ENCODE measurements around the gene TSPAN5.

The TSPAN5 gene

DNA sequence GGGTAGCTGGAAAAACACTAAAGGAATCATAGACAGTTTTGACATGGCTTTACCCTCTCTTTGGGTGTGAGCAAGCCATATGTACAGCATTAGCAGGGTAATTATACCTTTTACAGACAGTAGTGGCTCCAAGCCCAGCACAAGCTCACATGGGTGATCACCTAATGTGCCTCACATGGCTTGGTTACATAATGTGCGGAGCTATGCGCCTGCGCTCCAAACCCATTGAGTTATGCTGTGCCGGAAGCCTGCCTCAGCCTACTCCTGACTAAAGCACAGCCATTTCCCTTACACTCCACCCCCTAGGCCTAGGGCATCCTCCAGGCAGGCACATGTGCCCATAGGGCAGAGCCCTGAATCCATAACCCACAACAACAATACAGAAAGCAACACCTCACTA lies 6.5 kb upstream of the TSPAN5 start:
- no peak for DNase-seq (ENCODE audit: low spot score)
- TF ChIP-seq, protein P1, sequence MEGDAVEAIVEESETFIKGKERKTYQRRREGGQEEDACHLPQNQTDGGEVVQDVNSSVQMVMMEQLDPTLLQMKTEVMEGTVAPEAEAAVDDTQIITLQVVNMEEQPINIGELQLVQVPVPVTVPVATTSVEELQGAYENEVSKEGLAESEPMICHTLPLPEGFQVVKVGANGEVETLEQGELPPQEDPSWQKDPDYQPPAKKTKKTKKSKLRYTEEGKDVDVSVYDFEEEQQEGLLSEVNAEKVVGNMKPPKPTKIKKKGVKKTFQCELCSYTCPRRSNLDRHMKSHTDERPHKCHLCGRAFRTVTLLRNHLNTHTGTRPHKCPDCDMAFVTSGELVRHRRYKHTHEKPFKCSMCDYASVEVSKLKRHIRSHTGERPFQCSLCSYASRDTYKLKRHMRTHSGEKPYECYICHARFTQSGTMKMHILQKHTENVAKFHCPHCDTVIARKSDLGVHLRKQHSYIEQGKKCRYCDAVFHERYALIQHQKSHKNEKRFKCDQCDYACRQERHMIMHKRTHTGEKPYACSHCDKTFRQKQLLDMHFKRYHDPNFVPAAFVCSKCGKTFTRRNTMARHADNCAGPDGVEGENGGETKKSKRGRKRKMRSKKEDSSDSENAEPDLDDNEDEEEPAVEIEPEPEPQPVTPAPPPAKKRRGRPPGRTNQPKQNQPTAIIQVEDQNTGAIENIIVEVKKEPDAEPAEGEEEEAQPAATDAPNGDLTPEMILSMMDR (IDR thresholded peaks at IDR 0.05; ENCODE audit: extremely low read depth, insufficient read depth, missing control alignments) = no peak
- in situ Hi-C loops (cut with MboI; ENCODE audit: low pct_unique_long_range_greater_than_20kb, low sequenced_read_pairs, unreplicated experiment) = no loop called here

DNA sequence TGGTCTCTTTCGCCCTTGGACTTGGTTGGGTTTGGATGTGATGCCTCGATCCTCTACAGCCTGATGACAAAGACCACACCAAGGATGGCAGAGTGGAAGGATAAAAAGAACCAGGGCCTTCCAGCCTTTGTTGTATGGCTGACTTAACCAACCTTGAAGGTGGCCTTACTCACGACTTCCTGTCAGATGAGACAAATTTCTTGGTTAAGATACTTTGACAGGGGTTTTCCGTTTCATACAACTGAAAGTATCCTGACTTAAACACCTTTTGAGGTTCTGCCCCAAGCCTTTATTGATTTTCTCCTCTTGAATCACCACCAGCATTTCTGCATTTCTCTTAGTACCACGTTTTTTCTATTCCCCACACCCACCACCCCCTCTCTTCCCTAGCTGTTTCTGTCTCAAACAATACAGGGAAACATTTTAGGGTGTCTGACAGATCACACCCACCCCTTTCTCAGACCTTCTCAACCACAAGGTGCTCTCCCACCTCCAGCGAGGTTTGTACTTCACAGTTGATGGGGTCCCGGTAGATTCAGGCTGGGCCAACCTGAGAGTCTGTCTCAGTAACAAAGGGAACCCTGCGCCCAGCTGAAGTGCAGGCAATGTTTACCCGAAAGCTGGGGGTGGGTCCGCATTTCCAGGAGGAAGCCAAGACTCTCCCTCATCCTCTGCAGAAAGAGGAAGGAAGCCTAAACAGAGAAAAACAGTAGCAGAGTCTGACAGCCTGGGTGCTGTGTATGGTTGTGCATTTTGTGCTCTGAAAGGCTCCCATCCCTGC lies 5.0 kb upstream of the TSPAN5 start:
- in situ Hi-C loops (cut with MboI; ENCODE audit: low pct_unique_long_range_greater_than_20kb, low sequenced_read_pairs, unreplicated experiment) = no loop called here
- TF ChIP-seq, protein P1 (IDR thresholded peaks at IDR 0.05; ENCODE audit: extremely low read depth, insufficient read depth, missing control alignments) = no peak
- peak; percentile 80 for DNase-seq (ENCODE audit: low spot score)

DNA sequence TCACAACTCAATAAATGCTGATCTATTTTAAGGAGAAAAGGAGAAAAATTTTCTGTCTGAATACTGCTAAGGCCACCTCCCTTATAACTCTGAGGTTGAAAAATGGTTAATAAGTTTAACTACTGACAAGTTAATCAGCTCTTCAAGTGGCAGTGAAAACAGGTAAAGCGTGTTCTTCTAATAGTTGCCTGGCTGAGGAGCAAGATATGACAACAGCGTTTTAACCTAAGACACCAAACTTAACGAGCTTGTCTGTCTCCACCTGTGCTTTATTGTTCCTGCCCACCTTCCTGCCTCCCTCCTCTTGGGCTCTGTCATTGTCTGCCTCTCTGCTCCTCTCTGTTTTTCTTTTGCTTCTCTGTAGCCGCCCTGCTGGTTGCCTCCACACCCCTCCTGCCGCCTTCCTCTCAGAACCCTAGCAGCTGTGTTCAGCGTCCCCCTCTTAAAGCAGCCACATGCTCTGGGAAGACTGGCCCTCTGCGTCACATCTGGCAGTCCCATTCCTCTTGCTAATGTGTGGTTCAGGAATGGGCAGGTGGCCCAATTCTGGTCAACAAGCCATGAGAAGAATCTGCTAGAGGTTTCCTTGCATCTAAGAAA lies 4.3 kb upstream of the TSPAN5 start:
- TF ChIP-seq, protein P1 (IDR thresholded peaks at IDR 0.05; ENCODE audit: extremely low read depth, insufficient read depth, missing control alignments) = no peak
- DNase-seq (ENCODE audit: low spot score) = no peak
- in situ Hi-C loops (cut with MboI; ENCODE audit: low pct_unique_long_range_greater_than_20kb, low sequenced_read_pairs, unreplicated experiment) = no loop called here

DNA sequence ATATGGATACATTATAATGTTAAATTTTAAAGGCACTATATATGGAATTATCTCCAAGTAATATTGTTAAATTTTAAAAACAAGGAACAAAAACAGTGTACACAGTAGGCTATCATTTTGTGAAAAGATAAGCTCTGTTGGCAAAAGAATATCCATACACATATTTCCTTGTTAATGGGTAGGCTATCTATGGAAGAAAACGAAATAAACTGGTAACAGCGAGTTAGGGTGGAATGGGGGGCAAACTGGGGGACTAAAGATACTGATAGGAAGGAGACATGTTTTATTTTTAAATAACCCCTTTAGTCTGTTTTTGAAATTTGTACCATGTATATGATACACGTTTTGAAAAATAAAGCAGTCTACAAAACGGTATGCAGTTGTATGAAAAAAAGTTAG lies 3.6 kb upstream of the TSPAN5 start:
- no peak for DNase-seq (ENCODE audit: low spot score)
- TF ChIP-seq, protein P1 (IDR thresholded peaks at IDR 0.05; ENCODE audit: extremely low read depth, insufficient read depth, missing control alignments) = no peak

DNA sequence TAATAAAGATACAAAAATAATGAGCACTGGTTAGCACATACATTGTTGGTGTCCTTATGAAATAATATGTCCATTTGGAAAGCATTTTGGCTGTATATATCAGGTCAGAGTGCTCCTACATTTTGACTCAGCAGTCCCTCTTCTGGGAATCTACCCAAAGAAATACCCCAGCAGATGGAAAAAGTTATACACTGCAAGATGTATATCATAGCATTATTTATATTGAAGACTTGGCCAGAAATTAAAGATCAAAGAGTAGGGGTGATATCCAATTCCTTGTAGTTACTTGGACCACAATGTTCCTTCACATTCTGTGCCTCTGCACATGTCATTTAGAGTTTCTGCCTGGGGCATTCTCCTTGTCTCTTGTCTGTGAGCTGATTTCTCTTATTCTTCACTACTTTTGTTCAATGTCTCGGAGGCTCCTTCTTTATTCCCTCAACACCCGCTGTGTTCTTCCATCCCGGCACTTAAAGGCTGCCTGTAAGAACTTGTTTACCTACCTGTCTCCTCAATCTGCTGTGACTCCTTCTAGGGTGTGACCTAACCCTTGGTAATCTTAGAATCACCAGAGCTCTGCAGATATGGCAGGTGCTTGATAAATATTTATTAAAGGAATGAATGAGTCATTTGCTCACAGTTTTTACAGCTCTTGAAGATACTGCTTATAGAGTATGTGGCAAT lies 3.1 kb upstream of the TSPAN5 start:
- TF ChIP-seq, protein P1 (IDR thresholded peaks at IDR 0.05; ENCODE audit: extremely low read depth, insufficient read depth, missing control alignments) = no peak
- DNase-seq (ENCODE audit: low spot score) = no peak
- in situ Hi-C loops (cut with MboI; ENCODE audit: low pct_unique_long_range_greater_than_20kb, low sequenced_read_pairs, unreplicated experiment) = no loop called here

More for the DNA sequence above, 3.6 kb upstream of the TSPAN5 start:
- in situ Hi-C loops (cut with MboI; ENCODE audit: low pct_unique_long_range_greater_than_20kb, low sequenced_read_pairs, unreplicated experiment) = no loop called here

DNA sequence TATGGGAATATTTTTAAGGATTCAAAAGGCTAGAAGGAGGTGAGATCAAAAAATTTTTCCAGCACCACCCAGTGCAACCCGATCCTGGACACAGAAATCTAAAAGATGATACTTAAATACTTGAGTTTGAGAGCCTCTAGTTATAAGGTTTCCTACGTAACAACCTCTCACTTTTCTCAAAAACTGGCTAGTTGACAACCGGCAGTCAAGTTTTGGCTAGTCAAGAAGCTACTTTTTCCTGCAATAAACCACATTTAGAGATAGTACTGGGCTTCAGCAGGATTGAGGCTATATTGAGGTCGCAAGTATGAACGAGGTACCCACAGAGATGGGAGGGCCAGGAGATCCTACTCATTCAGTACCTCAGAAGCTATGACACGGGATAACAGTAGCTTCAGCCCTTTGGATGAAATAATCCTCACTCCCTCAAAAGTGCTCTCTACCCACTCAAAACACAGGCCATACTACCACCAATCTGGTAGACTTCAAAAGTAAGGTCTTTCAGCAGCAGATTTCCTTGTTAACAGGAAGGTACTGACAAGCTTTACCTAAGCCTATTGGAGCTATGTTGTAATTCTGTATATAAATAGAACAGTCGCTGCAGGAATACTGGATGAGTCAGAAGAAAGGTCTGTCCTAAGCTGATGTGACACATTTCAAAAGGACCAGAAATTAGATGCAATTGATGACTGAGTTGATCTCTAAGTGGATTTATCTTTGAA lies 1.5 kb upstream of the TSPAN5 start:
- TF ChIP-seq, protein P1 (IDR thresholded peaks at IDR 0.05; ENCODE audit: extremely low read depth, insufficient read depth, missing control alignments) = no peak
- no peak for DNase-seq (ENCODE audit: low spot score)
- in situ Hi-C loops (cut with MboI; ENCODE audit: low pct_unique_long_range_greater_than_20kb, low sequenced_read_pairs, unreplicated experiment) = no loop called here
